Uterus (tissue), 2 donors: ENCODE results near the gene GGT5.
"Not testable (repeated sequence)": the region's sequence is repeated elsewhere in the genome, so short reads cannot be mapped to it uniquely, and the experiment has no call there.

Source experiments
- CTCF ChIP-seq, 4 experiments: fragments of 200-600 bp in 2 of 4; fragments of 450-650 bp in 2 of 4; sonication (generic) in 2 of 4; IDR thresholded peaks; one replicate each; pipeline ENCODE4 v1.5.1; 2016 to 2019; ENCODE audit warnings: antibody characterized with exemption in 4 of 4, mild to moderate bottlenecking in 2 of 4, moderate library complexity in 1 of 4
- POLR2A ChIP-seq, 2 donors: fragments of 450-650 bp; IDR thresholded peaks; one replicate each; pipeline ENCODE4 v1.6.1; 2016; ENCODE audit warnings: antibody characterized with exemption in 2 of 2, mild to moderate bottlenecking in 1 of 2, moderate library complexity in 1 of 2

DNA sequence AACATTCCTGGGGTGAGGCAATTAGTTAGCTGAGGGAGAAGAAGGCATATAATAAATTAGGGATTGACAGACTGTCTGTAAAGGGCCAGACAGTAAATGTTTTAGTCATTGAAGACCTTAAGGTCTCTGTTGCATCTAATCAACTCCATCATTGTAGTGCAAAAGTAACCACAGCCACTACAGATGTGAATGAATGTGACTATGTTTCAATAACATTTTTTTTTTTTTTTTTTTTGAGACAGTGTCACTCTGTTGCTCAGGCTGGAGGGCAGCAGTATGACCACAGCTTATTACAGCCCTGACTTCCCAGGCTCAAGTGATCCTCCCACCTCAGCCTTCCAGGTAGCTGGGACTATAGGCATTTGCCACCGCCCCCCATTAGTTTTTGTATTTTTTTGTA, 35.5 kb upstream of the GGT5 start:
- not testable (repeated sequence) for TF ChIP-seq CTCF, POLR2A (IDR thresholded peaks at IDR 0.05)
